HepG2 (cell line): ENCODE results near the gene MMGT1. TPM values are rescaled to one million over a fixed set of nuclear protein-coding genes. Genes with fewer than 3 reads are reported as not detected.
A peak's percentile ranks its signal among the peaks of the same experiment; 100 is the strongest.

Source experiments
- FOXO1 ChIP-seq: sonication (generic); formaldehyde crosslinking; IDR thresholded peaks from 2 replicates; pipeline ENCODE4 v1.4.0; 2020; ENCODE audit warnings: missing genetic modification reagents
- KAT7 ChIP-seq: IDR thresholded peaks from 2 replicates; pipeline ENCODE4 v1.6.1; 2018; ENCODE audit warnings: borderline replicate concordance, missing compliant biosample characterization
- MAZ ChIP-seq, 2 experiments: sonication (generic) in 1 of 2; formaldehyde crosslinking in 1 of 2; IDR thresholded peaks; 2 replicates each; pipeline versions ENCODE4 v1.5.0 to v1.6.1; 2012 to 2020; ENCODE audit warnings: low read depth in 2 of 2, mild to moderate bottlenecking in 2 of 2, borderline replicate concordance in 1 of 2, improper control_type of control experiment in 1 of 2, low read length in 1 of 2, missing genetic modification reagents in 1 of 2, moderate library complexity in 1 of 2
- SNAI1 ChIP-seq: sonication (generic); formaldehyde crosslinking; IDR thresholded peaks from 2 replicates; pipeline ENCODE4 v1.5.0; 2020; ENCODE audit warnings: mild to moderate bottlenecking, missing genetic modification reagents, borderline replicate concordance
- ZFAT ChIP-seq: sonication (generic); formaldehyde crosslinking; conservative IDR thresholded peaks from 2 replicates; pipeline ENCODE4 v1.8.1; 2023; ENCODE audit warnings: missing genetic modification reagents, inconsistent platforms
- ZNF274 ChIP-seq: sonication (generic); formaldehyde crosslinking; IDR thresholded peaks from 2 replicates; pipeline ENCODE4 v1.5.1; 2020; ENCODE audit warnings: mild to moderate bottlenecking, missing genetic modification reagents
- ZNF589 ChIP-seq: sonication (generic); formaldehyde crosslinking; conservative IDR thresholded peaks from 2 replicates; pipeline ENCODE4 v1.8.0; 2022; ENCODE audit warnings: mild to moderate bottlenecking, moderate library complexity, missing genetic modification reagents
- ZNF616 ChIP-seq: sonication (generic); formaldehyde crosslinking; IDR thresholded peaks from 2 replicates; pipeline ENCODE4 v1.5.0; 2020; ENCODE audit warnings: low read depth, mild to moderate bottlenecking, missing genetic modification reagents
- ZNF619 ChIP-seq: sonication (generic); formaldehyde crosslinking; IDR thresholded peaks from 2 replicates; pipeline ENCODE4 v1.4.0; 2020; ENCODE audit warnings: mild to moderate bottlenecking, missing genetic modification reagents
- ZSCAN22 ChIP-seq: sonication (generic); formaldehyde crosslinking; IDR thresholded peaks from 2 replicates; pipeline ENCODE4 v1.4.0; 2020; ENCODE audit warnings: mild to moderate bottlenecking, missing genetic modification reagents
- polyA plus RNA-seq, 8 experiments: library from polyadenylated mRNA; depleted of rRNA in 3 of 8; stranded (reverse) in 7 of 8; unstranded in 1 of 8; fragments of >200 nt; fragmentation: Illumina TruSeq in 4 of 8; extraction: Trizol in 4 of 8; gene quantifications; 2 replicates each; pipeline versions ENCODE4 v1.2.1 to v1.2.3, GENCODE V29; 2011 to 2016; ENCODE audit warnings: low read depth in 4 of 8, missing spikeins in 1 of 8, mixed read lengths in 1 of 8; ENCODE audit not compliant: insufficient read depth in 1 of 8
- total RNA-seq, 5 experiments: library from RNA; depleted of rRNA; stranded (reverse); fragments of >200 nt; fragmentation: Illumina TruSeq; extraction: Trizol; gene quantifications; 2 replicates each; pipeline ENCODE4 v1.2.3, GENCODE V29; 2016; ENCODE audit warnings: low read depth in 1 of 5
- TF ChIP-seq, protein P1 (sequence below): sonication (generic); formaldehyde crosslinking; IDR thresholded peaks from 2 replicates; pipeline ENCODE4 v1.4.0; 2020; ENCODE audit warnings: mild to moderate bottlenecking, missing genetic modification reagents, borderline replicate concordance
- TF ChIP-seq, protein P2 (sequence below): IDR thresholded peaks from 2 replicates; pipeline ENCODE4 v1.6.1; 2016; ENCODE audit warnings: missing biosample characterization, missing genetic modification reagents, low read depth
- TF ChIP-seq, protein P3 (sequence below): sonication (generic); formaldehyde crosslinking; IDR thresholded peaks from 2 replicates; pipeline ENCODE4 v1.4.0; 2020; ENCODE audit warnings: mild to moderate bottlenecking, missing genetic modification reagents
- TF ChIP-seq, protein P4 (sequence below): sonication (generic); formaldehyde crosslinking; IDR thresholded peaks from 2 replicates; pipeline ENCODE4 v1.5.0; 2020; ENCODE audit warnings: mild to moderate bottlenecking, missing genetic modification reagents
- TF ChIP-seq, protein P5 (sequence below): sonication (generic); formaldehyde crosslinking; IDR thresholded peaks from 2 replicates; pipeline ENCODE4 v1.4.0; 2020; ENCODE audit warnings: missing genetic modification reagents

MMGT1 gene
- total and polyA plus RNA-seq, 2 of the 13 experiments (the other 11 are each of a cell fraction or from before 2014, with no cell fraction given): 7.5 to 8.8 TPM

DNA sequence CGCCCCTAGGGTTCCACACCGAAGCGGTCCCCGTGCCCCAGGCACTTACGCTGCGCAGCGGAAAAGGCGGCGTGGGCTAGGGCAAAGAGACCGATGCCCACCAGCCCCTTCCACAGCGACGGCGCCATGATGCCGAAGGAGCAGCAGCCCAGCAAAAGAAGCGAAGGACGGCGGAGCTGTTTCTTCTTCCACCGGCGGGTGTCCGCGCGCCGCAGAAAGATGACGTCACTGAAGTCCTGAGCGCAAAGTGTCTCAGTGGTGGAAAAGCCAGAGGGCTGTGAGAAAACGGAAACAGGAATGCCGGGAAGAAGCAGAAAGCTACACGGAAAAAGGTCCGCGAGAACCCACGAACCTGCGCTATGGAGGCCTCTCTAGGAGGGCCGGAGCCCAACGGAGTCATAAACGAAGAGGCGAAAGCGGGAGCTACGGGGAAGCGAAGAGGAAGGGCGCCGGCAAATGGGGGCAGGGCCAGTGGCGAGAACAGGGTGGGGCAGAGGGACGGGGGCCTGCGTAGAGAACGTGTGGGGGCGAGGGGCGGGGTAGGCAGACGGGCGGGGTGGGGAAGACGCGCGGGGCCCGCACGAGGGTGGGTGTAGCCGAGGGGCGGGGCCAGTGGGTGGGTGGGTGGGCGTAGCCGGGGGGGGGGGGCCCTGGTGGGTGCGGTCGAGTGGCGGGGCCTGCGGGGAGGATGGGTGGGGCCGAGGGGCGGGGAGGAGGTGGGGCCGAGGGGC, at the start of gene MMGT1 (continued):
- TF ChIP-seq, protein P1, sequence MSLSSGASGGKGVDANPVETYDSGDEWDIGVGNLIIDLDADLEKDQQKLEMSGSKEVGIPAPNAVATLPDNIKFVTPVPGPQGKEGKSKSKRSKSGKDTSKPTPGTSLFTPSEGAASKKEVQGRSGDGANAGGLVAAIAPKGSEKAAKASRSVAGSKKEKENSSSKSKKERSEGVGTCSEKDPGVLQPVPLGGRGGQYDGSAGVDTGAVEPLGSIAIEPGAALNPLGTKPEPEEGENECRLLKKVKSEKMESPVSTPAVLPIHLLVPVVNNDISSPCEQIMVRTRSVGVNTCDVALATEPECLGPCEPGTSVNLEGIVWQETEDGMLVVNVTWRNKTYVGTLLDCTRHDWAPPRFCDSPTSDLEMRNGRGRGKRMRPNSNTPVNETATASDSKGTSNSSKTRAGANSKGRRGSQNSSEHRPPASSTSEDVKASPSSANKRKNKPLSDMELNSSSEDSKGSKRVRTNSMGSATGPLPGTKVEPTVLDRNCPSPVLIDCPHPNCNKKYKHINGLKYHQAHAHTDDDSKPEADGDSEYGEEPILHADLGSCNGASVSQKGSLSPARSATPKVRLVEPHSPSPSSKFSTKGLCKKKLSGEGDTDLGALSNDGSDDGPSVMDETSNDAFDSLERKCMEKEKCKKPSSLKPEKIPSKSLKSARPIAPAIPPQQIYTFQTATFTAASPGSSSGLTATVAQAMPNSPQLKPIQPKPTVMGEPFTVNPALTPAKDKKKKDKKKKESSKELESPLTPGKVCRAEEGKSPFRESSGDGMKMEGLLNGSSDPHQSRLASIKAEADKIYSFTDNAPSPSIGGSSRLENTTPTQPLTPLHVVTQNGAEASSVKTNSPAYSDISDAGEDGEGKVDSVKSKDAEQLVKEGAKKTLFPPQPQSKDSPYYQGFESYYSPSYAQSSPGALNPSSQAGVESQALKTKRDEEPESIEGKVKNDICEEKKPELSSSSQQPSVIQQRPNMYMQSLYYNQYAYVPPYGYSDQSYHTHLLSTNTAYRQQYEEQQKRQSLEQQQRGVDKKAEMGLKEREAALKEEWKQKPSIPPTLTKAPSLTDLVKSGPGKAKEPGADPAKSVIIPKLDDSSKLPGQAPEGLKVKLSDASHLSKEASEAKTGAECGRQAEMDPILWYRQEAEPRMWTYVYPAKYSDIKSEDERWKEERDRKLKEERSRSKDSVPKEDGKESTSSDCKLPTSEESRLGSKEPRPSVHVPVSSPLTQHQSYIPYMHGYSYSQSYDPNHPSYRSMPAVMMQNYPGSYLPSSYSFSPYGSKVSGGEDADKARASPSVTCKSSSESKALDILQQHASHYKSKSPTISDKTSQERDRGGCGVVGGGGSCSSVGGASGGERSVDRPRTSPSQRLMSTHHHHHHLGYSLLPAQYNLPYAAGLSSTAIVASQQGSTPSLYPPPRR (CRISPR knock-in tag): no peak
- TF ChIP-seq, protein P2, sequence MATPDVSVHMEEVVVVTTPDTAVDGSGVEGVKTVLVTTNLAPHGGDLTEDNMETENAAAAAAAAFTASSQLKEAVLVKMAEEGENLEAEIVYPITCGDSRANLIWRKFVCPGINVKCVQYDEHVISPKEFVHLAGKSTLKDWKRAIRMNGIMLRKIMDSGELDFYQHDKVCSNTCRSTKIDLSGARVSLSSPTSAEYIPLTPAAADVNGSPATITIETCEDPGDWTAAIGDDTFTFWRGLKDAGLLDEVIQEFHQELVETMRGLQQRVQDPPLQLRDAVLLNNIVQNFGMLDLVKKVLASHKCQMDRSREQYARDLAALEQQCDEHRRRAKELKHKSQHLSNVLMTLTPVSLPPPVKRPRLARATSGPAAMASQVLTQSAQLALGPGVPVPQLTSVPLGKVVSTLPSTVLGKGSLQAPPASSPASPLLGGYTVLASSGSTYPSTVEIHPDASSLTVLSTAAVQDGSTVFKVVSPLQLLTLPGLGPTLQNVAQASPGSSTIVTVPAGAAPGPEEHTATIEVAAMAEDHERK: no peak
- TF ChIP-seq MAZ (IDR thresholded peaks at IDR 0.05; ENCODE audit: borderline replicate concordance, low read depth, low read length): no peak
- peak; percentile 28; the same call in 1 of the 2 replicates for TF ChIP-seq MAZ (CRISPR knock-in tag; IDR thresholded peaks at IDR 0.05; ENCODE audit: low read depth)
- TF ChIP-seq, protein P3, sequence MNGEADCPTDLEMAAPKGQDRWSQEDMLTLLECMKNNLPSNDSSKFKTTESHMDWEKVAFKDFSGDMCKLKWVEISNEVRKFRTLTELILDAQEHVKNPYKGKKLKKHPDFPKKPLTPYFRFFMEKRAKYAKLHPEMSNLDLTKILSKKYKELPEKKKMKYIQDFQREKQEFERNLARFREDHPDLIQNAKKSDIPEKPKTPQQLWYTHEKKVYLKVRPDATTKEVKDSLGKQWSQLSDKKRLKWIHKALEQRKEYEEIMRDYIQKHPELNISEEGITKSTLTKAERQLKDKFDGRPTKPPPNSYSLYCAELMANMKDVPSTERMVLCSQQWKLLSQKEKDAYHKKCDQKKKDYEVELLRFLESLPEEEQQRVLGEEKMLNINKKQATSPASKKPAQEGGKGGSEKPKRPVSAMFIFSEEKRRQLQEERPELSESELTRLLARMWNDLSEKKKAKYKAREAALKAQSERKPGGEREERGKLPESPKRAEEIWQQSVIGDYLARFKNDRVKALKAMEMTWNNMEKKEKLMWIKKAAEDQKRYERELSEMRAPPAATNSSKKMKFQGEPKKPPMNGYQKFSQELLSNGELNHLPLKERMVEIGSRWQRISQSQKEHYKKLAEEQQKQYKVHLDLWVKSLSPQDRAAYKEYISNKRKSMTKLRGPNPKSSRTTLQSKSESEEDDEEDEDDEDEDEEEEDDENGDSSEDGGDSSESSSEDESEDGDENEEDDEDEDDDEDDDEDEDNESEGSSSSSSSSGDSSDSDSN: peak; percentile 51
- no peak for TF ChIP-seq ZNF619
- no peak for TF ChIP-seq FOXO1 (CRISPR knock-in tag)
- no peak for TF ChIP-seq ZNF274
- TF ChIP-seq, protein P4, sequence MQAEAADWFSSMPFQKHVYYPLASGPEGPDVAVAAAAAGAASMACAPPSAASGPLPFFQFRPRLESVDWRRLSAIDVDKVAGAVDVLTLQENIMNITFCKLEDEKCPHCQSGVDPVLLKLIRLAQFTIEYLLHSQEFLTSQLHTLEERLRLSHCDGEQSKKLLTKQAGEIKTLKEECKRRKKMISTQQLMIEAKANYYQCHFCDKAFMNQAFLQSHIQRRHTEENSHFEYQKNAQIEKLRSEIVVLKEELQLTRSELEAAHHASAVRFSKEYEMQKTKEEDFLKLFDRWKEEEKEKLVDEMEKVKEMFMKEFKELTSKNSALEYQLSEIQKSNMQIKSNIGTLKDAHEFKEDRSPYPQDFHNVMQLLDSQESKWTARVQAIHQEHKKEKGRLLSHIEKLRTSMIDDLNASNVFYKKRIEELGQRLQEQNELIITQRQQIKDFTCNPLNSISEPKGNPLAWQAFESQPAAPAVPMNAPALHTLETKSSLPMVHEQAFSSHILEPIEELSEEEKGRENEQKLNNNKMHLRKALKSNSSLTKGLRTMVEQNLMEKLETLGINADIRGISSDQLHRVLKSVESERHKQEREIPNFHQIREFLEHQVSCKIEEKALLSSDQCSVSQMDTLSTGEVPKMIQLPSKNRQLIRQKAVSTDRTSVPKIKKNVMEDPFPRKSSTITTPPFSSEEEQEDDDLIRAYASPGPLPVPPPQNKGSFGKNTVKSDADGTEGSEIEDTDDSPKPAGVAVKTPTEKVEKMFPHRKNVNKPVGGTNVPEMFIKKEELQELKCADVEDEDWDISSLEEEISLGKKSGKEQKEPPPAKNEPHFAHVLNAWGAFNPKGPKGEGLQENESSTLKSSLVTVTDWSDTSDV (CRISPR knock-in tag): no peak
- TF ChIP-seq KAT7 (CRISPR knock-in tag): no peak
- no peak for TF ChIP-seq SNAI1 (CRISPR knock-in tag)
- no peak for TF ChIP-seq ZNF616 (CRISPR knock-in tag)
- no peak for TF ChIP-seq ZSCAN22
- TF ChIP-seq ZFAT (CRISPR knock-in tag): no peak
- TF ChIP-seq, protein P5, sequence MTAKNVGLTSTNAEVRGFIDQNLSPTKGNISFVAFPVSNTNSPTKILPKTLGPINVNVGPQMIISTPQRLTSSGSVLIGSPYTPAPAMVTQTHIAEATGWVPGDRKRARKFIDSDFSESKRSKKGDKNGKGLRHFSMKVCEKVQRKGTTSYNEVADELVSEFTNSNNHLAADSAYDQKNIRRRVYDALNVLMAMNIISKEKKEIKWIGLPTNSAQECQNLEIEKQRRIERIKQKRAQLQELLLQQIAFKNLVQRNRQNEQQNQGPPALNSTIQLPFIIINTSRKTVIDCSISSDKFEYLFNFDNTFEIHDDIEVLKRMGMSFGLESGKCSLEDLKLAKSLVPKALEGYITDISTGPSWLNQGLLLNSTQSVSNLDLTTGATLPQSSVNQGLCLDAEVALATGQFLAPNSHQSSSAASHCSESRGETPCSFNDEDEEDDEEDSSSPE (CRISPR knock-in tag): peak; percentile 17; the same call in 1 of the 2 replicates
- TF ChIP-seq ZNF589 (CRISPR knock-in tag): no peak
